MM.1S (cell line): ENCODE results near the gene C16orf78.

Experiments used
- DNase-seq: peaks from one replicate; pipeline ENCODE4 v3.0.0-alpha.2; 2015
- H2AFZ ChIP-seq: fragments of 300-600 bp; sonication (generic); 2 replicates; pipeline ENCODE4 v1.6.0; 2016; ENCODE audit warnings: antibody characterized with exemption, low read length
- H3F3A ChIP-seq: fragments of 300-600 bp; sonication (generic); 2 replicates; pipeline ENCODE4 v1.6.1; 2016; ENCODE audit warnings: mild to moderate bottlenecking, antibody characterized with exemption, low read length, moderate library complexity, mixed read lengths; ENCODE audit not compliant: insufficient read depth
- H3K27ac ChIP-seq: fragments of 300-600 bp; sonication (generic); 2 replicates; pipeline ENCODE4 v1.5.1; 2016; ENCODE audit warnings: mild to moderate bottlenecking, low read length
- H3K27me3 ChIP-seq: fragments of 300-600 bp; sonication (generic); replicated peaks from 2 replicates; pipeline ENCODE4 v1.6.0; 2016; ENCODE audit warnings: low read length; ENCODE audit not compliant: insufficient read depth
- H3K36me3 ChIP-seq: fragments of 300-600 bp; sonication (generic); replicated peaks from 2 replicates; pipeline ENCODE4 v1.6.1; 2016; ENCODE audit warnings: mild to moderate bottlenecking, low read length, mixed read lengths; ENCODE audit not compliant: insufficient read depth
- H3K4me1 ChIP-seq: fragments of 300-600 bp; sonication (generic); 2 replicates; pipeline ENCODE4 v1.6.1; 2016; ENCODE audit warnings: low read length, mixed read lengths
- H3K4me2 ChIP-seq: fragments of 300-600 bp; sonication (generic); 2 replicates; pipeline ENCODE4 v1.6.0; 2016; ENCODE audit warnings: low read depth, low read length
- H3K4me3 ChIP-seq: fragments of 300-600 bp; sonication (generic); 2 replicates; pipeline ENCODE4 v1.5.1; 2016; ENCODE audit warnings: low read length, mixed read lengths
- H3K79me2 ChIP-seq: fragments of 300-600 bp; sonication (generic); 2 replicates; pipeline ENCODE4 v1.6.1; 2016; ENCODE audit warnings: mixed run types, low read length, mixed read lengths
- H3K9ac ChIP-seq: fragments of 300-600 bp; sonication (generic); 2 replicates; pipeline ENCODE4 v1.6.1; 2016; ENCODE audit warnings: low read length, mixed read lengths
- H3K9me2 ChIP-seq: fragments of 300-600 bp; sonication (generic); replicated peaks from 2 replicates; pipeline ENCODE4 v1.6.1; 2016; ENCODE audit warnings: mild to moderate bottlenecking, low read length, mixed read lengths; ENCODE audit not compliant: insufficient read depth
- H3K9me3 ChIP-seq: fragments of 300-600 bp; sonication (generic); replicated peaks from 2 replicates; pipeline ENCODE4 v1.6.1; 2016; ENCODE audit warnings: mild to moderate bottlenecking, low read length, mixed read lengths; ENCODE audit not compliant: insufficient read depth
- H4K20me1 ChIP-seq: fragments of 300-600 bp; sonication (generic); 2 replicates; pipeline ENCODE4 v1.6.1; 2016; ENCODE audit warnings: mild to moderate bottlenecking, low read length, moderate library complexity, mixed read lengths; ENCODE audit not compliant: insufficient read depth
- EZH2 ChIP-seq: fragments of 300-600 bp; sonication (generic); optimal IDR thresholded peaks from 2 replicates; pipeline ENCODE3; 2017; ENCODE audit warnings: low read depth, mild to moderate bottlenecking, antibody characterized with exemption, low read length, mixed read lengths
- EZH2phosphoT487 ChIP-seq: fragments of 300-600 bp; sonication (generic); IDR thresholded peaks from 2 replicates; pipeline ENCODE4 v1.6.1; 2018; ENCODE audit warnings: antibody characterized with exemption, low read length
- TF ChIP-seq, protein P1 (sequence below): fragments of 300-600 bp; sonication (generic); IDR thresholded peaks from 2 replicates; pipeline ENCODE4 v1.5.1; 2016; ENCODE audit warnings: antibody characterized with exemption, low read length, mixed read lengths

The C16orf78 gene

DNA sequence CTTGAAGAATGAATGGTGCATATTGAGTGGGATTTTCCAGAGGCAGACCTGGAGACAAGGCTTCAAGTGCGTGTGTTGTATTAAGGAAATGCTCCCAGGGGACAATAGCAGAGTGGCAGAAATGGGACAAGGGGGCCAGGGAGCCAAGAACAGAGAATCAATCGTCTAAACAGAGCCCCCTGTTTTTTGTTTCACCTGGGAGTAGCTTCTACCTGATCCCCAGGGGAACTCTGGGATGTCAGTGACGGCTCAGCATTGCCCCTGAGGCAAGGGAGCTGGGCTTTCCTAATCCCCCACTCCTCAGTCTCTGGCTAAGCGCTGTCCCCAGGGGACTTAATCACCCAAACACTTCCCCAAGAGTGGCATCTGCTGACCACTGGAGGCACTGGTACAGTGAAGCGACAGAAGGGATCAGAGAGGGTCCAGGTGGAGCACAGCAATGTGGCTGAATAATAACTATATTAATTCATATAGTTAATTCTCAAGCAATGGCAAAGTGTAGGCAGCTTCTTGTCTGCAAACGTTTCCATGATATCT is 35.7 kb upstream of the C16orf78 start:
- H3K4me2 ChIP-seq = no peak overlapping the region
- H4K20me1 ChIP-seq = no peaks in the 10 kb centered on the region; the same call in 1 of the 2 replicates
- H3K36me3 ChIP-seq = no peaks in the 10 kb centered on the region
- TF ChIP-seq, protein P1, sequence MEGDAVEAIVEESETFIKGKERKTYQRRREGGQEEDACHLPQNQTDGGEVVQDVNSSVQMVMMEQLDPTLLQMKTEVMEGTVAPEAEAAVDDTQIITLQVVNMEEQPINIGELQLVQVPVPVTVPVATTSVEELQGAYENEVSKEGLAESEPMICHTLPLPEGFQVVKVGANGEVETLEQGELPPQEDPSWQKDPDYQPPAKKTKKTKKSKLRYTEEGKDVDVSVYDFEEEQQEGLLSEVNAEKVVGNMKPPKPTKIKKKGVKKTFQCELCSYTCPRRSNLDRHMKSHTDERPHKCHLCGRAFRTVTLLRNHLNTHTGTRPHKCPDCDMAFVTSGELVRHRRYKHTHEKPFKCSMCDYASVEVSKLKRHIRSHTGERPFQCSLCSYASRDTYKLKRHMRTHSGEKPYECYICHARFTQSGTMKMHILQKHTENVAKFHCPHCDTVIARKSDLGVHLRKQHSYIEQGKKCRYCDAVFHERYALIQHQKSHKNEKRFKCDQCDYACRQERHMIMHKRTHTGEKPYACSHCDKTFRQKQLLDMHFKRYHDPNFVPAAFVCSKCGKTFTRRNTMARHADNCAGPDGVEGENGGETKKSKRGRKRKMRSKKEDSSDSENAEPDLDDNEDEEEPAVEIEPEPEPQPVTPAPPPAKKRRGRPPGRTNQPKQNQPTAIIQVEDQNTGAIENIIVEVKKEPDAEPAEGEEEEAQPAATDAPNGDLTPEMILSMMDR = no peak
- TF ChIP-seq EZH2phosphoT487 (no peak), EZH2 (no peak)
- H3K79me2 ChIP-seq = no peaks in the 10 kb centered on the region
- H3K27me3 ChIP-seq = peaks cover 8% of the 10 kb centered on the region; the same call in 1 of the 2 replicates
- no peaks in the 10 kb centered on the region for H3K9me3 ChIP-seq
- no peak overlapping the region for H2AFZ ChIP-seq
- no peaks in the 10 kb centered on the region for H3F3A ChIP-seq
- no peak overlapping the region for H3K9ac ChIP-seq
- H3K27ac ChIP-seq = no peak overlapping the region
- DNase-seq = no peak
- no peak overlapping the region for H3K4me3 ChIP-seq
- no peaks in the 10 kb centered on the region for H3K4me1 ChIP-seq
- H3K9me2 ChIP-seq = no peaks in the 10 kb centered on the region

DNA sequence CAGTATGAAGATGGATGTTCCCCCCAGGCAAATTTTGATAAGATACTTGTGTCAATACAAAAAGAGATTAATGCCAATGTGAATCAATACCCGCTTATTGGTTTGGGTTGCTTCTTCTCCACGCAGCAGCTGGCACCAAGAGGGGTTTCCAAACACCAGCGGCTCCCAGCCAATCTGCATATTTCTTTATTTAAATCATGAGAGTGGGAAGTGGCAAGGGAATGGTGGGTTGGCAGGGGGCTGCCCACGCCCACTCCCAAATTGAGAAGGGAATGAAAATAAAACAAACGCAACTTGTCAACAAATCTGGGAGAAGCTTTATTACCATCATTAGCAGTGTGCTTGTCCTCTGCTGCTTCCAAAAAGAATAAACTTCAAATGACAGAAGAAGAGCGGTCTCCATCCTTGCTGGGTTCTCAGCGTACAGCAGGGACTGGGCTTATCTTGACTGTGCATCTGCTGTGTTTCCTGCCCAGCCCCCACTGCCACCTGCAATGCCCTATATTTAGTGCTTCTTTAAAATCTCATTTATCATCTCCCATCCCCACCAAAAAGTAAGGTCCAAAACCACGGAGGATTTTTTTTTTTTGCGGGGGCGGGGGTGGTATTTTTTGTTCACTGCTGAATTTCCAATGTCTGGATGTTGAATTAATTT is 34.9 kb upstream of the C16orf78 start:
- TF ChIP-seq EZH2 (no peak), EZH2phosphoT487 (no peak)
- TF ChIP-seq, protein P1 = no peak
- Histone ChIP-seq H3K4me3 (no peak overlapping the region), H2AFZ (no peak overlapping the region), H3F3A (no peaks in the 10 kb centered on the region), H3K4me1 (no peaks in the 10 kb centered on the region), H3K4me2 (no peak overlapping the region), H3K36me3 (no peaks in the 10 kb centered on the region), H3K9me2 (no peaks in the 10 kb centered on the region), H3K9ac (no peak overlapping the region), H3K9me3 (no peaks in the 10 kb centered on the region), H3K27me3 (peaks cover 8% of the 10 kb centered on the region), H3K79me2 (no peaks in the 10 kb centered on the region), H4K20me1 (no peaks in the 10 kb centered on the region; the same call in 1 of the 2 replicates), H3K27ac (no peak overlapping the region)
- no peak for DNase-seq

DNA sequence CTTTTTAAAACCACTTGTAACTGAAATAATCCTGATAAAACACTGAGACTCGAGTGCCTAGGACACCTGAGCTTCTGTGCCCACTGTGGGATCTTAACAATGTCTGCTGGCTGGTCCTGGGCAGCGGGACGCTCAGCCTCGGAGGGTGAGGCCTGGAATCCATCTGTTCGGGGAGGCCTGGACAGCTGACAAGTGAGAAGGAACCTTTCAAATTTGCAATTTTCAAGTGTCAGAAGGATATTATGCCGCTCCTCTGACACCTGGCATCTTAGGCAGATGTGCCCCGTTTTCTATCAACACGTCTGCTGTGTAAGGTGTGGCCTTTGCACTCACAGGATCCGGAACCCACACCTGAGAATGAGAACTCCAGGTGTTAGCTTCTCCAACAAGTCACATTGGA is 33.1 kb upstream of the C16orf78 start:
- TF ChIP-seq, protein P1 = no peak
- TF ChIP-seq EZH2phosphoT487 = no peak
- TF ChIP-seq EZH2 = no peak

More for the DNA sequence above, 33.1 kb upstream of the C16orf78 start:
- Histone ChIP-seq H3K4me2 (no peak overlapping the region), H3F3A (no peaks in the 10 kb centered on the region), H3K36me3 (no peaks in the 10 kb centered on the region), H3K27ac (no peak overlapping the region), H3K4me3 (no peak overlapping the region), H3K27me3 (peaks cover 8% of the 10 kb centered on the region), H3K9ac (no peak overlapping the region), H3K4me1 (no peaks in the 10 kb centered on the region), H4K20me1 (no peaks in the 10 kb centered on the region), H2AFZ (no peak overlapping the region), H3K9me2 (no peaks in the 10 kb centered on the region), H3K9me3 (no peaks in the 10 kb centered on the region), H3K79me2 (no peaks in the 10 kb centered on the region)
- no peak for DNase-seq
